ENCODE measurements around the gene HPCAL4. TPM values are rescaled to one million over a fixed set of nuclear protein-coding genes. Genes with fewer than 3 reads are reported as not detected.

The HPCAL4 gene
- total and polyA plus RNA-seq, 9 of the 15 experiments (the other 6 are each of a cell fraction or from before 2014, with no cell fraction given): 0.01 to 0.04 (median 0.04) TPM; not detected in 4

DNA sequence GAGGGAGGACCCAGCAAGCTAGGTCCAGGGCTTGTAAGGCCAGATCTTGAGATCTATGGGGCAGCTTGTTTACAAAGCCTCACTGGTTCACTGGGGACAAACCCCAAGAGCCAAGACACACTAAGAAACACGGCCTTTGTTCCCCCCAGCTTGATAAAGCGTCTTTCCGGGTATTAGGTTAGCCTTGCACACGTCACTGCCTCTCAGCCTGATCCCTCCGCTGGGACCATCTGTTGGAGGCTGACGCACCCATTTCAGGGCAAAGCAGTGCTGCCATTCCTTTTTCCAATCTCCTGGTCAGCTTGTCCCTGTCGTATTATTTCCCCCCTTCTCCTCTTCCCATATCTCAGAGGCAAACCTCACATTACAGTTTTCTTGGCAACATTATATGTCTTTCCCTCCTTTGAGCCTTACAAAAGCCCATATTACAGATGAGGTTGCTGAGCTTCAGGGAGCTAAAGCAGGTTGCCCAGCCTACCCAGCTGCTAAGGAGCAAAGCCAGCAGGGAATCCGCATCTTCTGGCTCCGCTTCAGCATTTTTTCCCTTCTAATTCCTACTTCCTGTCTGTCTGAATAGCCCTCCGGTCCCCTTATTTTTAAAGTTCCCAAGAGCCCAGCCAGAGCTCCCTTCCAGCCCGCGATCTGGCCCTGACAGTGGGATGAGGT is 55.9 kb downstream of the HPCAL4 start:
- Histone ChIP-seq H4K20me1 (replicated peaks; ENCODE audit: control insufficient read depth, insufficient read depth, low read length) (peaks cover 18% of the 10 kb centered on the region; the same call in 1 of the 2 replicates), H3K9ac (ENCODE audit: insufficient read depth in 1 of 2, low read depth in 2 of 2, low read length in 2 of 2) (no peak overlapping the region), H3K4me1 (replicated peaks in 1 of 2; ENCODE audit: control insufficient read depth in 2 of 2, insufficient read depth in 2 of 2, low read length in 2 of 2) (peaks cover 12 to 21% of the 10 kb centered on the region in 2 experiments), H2AFZ (ENCODE audit: low read depth, low read length) (no peak overlapping the region; the same call in 1 of the 2 replicates), H3K27ac (ENCODE audit: extremely low read depth, low read depth, low read length) (no peak overlapping the region), H3K9me3 (replicated peaks; ENCODE audit: control insufficient read depth, insufficient read depth, low read depth, low read length) (no peaks in the 10 kb centered on the region), H3K27me3 (ENCODE audit: control insufficient read depth in 2 of 2, insufficient read depth in 2 of 2, low read length in 2 of 2) (peaks cover 45 to 66% of the 10 kb centered on the region in 2 experiments), H3K9me1 (ENCODE audit: control insufficient read depth, insufficient read depth, low read length) (peaks cover 3% of the 10 kb centered on the region), H3K79me2 (ENCODE audit: control insufficient read depth, insufficient read depth, low read length) (no peaks in the 10 kb centered on the region), H3K36me3 (ENCODE audit: control insufficient read depth, insufficient read depth, low read length) (no peaks in the 10 kb centered on the region), H3K4me3 (no peak overlapping the region), H3K4me2 (ENCODE audit: insufficient read depth, low read length) (no peak overlapping the region)
- FAIRE-seq (no peak), ATAC-seq (no peak), DNase-seq (ENCODE audit: extremely low read depth in 1 of 4, low spot score in 3 of 4) (no peak)
- in situ Hi-C loops (cut with MboI): no loop called here
- POLR2A ChIA-PET: interaction anchor here (0.6 to 1.4 kb wide), 5 partner anchors 11 to 949 kb away, joined by 3 to 9 read pairs (median 4); partner anchors contain the start of gene PABPC4
- intact Hi-C loops (cut with micrococcal nuclease): no loop called here
- WGBS (ENCODE audit: insufficient coverage, low coverage, missing lambda C conversion rate): 7% methylated on average over 12 of the region's 12 CpGs
- BruUV-seq (replicated peaks): no TSS peak
- TF ChIP-seq ZNF444 (CRISPR knock-in tag; IDR thresholded peaks at IDR 0.05) (no peak), ZNF41 (CRISPR knock-in tag; conservative IDR thresholded peaks at IDR 0.05) (no peak)
- TF ChIP-seq, protein P1, sequence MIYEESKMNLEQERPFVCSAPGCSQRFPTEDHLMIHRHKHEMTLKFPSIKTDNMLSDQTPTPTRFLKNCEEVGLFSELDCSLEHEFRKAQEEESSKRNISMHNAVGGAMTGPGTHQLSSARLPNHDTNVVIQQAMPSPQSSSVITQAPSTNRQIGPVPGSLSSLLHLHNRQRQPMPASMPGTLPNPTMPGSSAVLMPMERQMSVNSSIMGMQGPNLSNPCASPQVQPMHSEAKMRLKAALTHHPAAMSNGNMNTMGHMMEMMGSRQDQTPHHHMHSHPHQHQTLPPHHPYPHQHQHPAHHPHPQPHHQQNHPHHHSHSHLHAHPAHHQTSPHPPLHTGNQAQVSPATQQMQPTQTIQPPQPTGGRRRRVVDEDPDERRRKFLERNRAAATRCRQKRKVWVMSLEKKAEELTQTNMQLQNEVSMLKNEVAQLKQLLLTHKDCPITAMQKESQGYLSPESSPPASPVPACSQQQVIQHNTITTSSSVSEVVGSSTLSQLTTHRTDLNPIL (CRISPR knock-in tag; IDR thresholded peaks at IDR 0.05): no peak
- CTCF ChIA-PET (ENCODE audit: low intra/inter-chr PET ratio): no interaction called here
